Caki2 (cell line): Measurements from ENCODE around the gene RNF168. TPM values are rescaled to one million over a fixed set of nuclear protein-coding genes. Genes with fewer than 3 reads are reported as not detected.
A peak's percentile ranks its signal among the peaks of the same experiment; 100 is the strongest.
"Not testable (repeated sequence)": the region's sequence is repeated elsewhere in the genome, so short reads cannot be mapped to it uniquely, and the experiment has no call there.

Source experiments
- DNase-seq: peaks from one replicate; pipeline ENCODE4 v3.0.0-alpha.2; 2015; ENCODE audit warnings: low read depth
- in situ Hi-C: cut with HindIII; loops from 2 replicates; pipeline ENCODE4 v1.10.0; 2016; ENCODE audit warnings: low sequenced_read_pairs, low pct_unique_long_range_greater_than_20kb, mixed read lengths
- total RNA-seq: library from RNA; depleted of rRNA; stranded (reverse); fragments of >200 nt; shearing (Covaris generic); gene quantifications from 2 replicates; pipeline ENCODE4 v1.2.3, GENCODE V29; 2014; ENCODE audit warnings: low replicate concordance; rRNA removed

RNF168 gene, protein sequence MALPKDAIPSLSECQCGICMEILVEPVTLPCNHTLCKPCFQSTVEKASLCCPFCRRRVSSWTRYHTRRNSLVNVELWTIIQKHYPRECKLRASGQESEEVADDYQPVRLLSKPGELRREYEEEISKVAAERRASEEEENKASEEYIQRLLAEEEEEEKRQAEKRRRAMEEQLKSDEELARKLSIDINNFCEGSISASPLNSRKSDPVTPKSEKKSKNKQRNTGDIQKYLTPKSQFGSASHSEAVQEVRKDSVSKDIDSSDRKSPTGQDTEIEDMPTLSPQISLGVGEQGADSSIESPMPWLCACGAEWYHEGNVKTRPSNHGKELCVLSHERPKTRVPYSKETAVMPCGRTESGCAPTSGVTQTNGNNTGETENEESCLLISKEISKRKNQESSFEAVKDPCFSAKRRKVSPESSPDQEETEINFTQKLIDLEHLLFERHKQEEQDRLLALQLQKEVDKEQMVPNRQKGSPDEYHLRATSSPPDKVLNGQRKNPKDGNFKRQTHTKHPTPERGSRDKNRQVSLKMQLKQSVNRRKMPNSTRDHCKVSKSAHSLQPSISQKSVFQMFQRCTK
- total RNA-seq = 4.8 and 5.4 TPM in 2 replicates

DNA sequence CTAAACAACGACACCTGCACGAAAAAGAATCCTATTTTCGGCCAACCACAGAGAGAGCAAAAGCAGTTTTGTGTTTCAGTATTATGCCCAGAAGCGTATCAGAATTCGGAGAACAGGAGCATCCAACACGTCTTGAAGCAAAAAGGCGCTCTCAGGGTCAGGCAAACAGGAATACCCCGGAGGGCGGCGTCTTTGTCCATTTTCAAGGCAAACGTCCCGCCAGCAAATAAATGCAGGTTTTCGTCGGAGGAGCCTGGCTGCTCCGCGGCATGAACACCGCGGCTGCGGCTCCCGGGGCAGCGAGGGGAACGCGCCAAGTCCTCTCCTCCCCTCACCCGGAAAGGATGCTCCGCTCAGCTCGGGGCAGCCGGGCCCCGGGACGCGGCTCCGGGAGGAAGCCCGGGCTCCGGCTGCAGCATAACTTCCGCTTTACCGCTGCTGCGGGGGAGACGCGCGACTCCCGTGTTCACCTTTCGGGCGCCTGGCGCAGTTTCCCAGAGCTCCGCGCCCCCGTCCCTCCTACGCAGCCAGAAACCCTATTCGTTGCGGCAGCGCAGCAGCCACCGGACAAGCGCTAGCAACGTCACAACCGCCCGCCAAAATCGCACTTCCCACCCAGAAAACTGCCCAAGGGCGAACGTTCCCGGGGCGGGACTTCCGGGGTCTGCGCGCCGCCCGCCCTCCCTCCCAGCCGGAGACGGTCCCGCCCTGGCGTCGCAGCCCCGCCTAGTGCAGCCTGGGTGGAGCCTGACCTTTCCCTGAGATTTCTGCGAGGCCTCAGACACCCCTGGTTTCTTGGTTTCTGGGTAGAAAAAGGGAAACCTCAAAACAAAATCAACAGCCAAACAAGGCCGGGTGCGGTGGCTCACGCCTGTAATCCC is at the start of gene RNF168:
Gene RNF168, minus strand, starts transcription at position 573 of the 881 bp plus-strand sequence. CDS start 595 bp downstream, outside the sequence.
- in situ Hi-C loops = no loop called here
- peak; percentile 96 for DNase-seq

DNA sequence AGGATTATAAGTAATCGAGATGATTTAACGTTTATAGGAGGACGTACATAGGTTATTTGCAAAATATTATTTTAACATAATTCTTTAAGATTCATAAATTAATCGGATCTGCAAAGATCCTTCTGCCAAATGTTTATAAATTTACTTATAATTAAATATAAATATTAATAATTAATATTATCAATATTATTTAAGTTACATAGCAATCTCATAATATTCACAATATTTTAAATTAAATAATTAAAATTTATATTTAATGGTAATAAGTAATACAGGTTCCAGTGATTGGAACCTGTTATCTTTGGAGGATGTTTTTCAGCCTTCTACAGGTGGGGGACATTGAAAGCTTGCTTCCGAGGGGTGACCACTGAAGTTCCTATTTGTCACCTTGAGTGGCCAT is 48.7 kb upstream of the RNF168 start:
- in situ Hi-C loops = no loop called here
- DNase-seq = no peak

DNA sequence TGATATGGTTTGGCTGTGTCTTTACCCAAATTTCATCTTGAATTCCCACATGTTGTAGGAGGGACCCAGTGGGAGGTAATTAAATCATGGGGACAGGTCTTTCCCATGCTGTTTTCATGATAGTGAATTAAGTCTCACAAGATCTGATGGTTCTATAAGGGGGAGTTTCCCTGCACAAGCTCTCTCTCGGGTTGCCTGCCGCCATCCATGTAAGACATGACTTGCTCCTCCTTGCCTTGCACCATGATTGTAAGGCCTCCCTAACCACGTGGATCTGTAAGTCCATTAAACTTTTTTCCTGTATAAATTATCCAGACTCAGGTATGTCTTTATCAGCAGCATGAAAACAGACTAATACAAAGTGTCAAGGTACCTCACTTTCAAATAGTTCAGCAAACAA is 46.6 kb upstream of the RNF168 start:
- in situ Hi-C loops, DNase-seq: not testable (repeated sequence)

DNA sequence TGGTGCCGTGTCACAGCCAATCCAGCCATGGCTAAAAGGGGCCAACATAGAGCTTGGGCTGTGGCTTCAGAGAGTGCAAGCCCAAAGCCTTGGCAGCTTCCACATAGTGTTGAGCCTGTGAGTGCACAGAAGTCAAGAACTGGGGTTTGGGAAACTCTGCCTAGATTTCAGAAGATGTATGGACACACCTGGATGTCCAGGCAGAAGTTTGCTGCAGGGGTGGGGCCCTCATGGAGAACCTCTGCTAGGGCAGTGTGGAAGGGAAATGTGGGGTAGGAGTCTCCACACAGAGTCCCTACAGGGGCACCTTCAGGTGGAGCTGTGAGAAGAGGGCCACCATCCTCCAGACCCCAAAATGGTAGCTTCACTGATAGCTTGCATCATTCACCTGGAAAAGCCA is 45.7 kb upstream of the RNF168 start:
- DNase-seq, in situ Hi-C loops: not testable (repeated sequence)

DNA sequence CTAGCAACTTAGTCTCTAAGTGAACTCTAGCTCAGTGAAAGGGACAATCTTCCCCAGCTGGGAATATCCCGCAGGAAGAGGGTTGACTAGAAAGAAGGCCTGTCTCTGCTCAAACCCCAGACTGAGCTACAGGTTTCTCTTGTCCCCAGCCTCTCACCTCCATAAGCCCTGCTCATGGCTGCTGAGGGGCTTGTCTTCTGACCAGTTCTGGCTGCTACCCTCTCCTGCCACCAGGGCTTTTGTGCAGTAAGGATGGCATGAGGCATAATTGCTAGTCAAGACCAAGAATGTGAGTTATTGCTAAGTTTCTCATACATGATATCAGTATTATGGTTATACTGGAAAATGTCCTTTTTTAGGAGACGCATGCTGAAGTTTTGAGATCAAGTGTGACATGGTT is 43.5 kb upstream of the RNF168 start:
- no peak for DNase-seq
- in situ Hi-C loops = no loop called here

DNA sequence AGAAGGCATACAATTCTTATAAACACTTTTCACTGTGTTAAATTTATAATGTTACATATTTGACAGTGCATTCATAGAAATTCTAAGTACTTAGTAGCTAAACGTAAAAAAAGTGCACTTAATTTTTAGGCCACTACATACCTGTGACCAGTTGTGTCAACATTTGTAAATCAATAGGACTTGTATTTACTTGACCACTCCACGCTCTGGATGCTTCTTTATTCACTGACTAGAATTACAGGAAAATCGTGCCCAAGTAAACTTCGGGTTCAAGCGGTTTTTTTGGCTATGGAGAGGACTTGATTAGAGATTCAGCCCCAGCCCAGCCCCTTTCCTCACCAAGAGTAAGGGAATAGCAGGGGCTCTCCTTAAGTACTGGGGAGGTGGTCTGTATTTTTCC is 43.0 kb upstream of the RNF168 start:
- in situ Hi-C loops = no loop called here
- DNase-seq = no peak

DNA sequence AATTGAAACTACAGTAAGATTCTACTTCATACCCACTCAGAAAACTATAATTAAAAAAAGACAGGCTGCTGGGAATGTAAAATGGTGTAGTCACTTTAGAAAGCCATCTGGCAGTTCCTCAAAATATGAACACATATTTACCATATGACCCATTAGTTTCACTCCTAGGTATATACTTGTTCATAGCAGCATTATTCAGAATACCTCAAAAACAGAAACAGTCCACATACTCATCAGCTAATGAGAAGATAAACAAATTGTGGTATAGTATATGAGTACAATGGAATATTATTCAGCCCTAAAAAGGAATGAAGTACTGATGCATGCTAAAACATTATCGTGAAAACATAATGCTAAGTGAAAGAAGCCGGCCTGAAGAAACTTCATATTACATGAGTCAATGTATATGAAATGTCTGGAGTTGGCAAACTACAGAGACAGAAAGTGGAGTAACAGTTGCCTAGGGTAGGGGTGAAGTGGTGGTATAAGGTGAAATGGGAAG is 41.0 kb upstream of the RNF168 start:
- DNase-seq = no peak

DNA sequence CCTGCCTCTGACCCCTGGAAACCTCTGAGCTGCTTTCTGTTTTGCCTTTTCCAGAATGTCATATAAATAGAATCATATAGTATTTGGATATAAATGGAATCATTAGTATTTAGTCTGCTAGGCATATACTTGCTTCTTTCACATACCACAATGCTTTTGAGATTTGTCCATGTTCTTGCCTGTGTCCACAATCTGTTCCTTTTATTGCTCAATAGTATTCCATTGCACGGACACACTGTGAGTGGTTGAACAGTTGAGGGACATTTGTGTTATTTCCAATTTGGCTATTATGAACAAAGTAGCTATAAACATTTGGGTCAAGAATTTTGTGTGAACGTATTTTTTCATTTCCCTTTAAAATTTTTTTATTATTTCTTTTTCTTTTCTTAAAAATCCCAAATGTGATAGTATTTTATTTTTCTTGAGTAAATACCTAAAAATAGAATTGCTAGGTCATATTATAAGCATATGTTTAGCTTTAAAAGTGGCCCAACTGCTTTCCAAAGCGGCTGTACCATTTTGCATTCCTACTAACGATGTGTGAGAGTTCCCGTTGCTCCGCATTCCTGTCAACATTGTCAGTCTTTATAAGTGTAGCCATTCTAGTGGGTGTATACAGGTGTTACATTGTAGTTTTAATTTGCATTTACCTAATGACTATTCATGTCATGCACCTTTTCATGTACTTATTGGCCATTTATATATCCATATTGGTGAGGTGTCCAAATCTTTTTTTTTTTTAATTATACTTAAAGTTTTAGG is 38.3 kb upstream of the RNF168 start:
- DNase-seq = no peak
- in situ Hi-C loops = no loop called here

More for the DNA sequence above, 41.0 kb upstream of the RNF168 start:
- in situ Hi-C loops = no loop called here

DNA sequence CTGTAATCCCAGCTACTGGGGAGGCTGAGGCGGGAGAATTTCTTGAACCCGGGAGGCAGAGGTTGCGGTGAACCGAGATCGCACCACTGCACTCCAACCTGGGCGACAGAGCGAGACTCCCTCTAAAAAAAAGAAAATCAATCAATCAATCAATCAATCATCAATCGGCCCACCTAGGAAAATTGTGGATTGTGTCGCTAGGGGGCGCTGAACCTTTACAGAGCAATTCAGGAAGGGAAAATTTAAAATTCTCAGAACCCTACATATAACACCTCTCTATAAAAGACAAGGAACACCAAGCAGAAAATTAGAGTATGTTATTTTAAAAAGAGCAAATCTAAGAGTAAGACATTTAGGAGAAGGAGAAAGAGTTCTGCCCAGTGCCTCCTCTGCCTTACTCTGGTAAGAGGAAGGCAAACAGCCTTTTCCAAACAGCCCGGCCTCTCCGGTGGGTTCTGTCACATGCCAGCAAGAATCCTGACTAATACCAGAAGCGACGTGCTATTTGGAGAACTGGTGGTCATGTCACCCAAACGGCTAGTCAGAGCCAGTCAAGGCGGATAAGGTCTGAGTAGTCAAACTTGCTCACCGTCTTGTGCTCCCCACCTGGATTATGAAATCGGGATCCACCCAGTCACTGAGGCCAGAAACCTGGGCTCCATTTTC is 33.9 kb upstream of the RNF168 start:
- in situ Hi-C loops = no loop called here
- no peak for DNase-seq

DNA sequence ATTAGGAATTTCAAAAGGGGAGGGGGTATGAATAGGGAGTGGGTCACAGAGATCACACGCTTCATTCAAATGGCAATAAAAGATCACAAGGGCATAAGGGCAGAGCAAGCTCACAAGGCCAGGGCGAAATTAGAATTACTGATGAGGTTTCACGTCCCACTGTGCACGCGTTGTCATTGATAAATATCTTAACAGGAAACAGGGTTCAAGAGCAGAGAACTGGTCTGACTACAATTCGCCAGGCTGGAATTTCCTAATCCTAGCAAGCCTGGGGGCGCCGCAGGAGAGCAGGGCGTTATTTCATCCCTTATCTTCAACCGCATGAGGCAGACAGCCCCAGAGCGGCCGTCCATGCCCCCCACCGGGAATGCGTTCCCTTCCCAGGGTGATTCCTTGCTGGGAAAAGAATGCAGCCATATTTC is 29.7 kb upstream of the RNF168 start:
- no peak for DNase-seq

DNA sequence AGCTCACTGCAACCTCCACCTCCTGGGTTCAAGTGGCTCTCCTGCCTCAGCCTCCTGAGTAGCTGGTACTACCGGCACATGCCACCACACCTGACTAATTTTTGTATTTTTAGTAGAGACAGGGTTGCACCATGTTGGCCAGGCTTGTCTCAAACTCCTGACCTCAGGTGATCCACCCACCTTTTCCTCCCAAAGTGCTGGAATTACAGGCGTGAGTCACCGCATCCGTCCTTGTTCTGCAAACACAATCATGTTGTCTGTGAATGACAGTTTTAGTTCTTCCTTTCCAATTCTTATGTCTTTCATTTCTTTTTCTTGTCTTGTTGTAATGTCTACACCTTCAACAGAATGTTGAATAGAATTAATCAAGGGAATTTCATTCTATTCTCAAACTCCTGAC is 27.9 kb upstream of the RNF168 start:
- in situ Hi-C loops = no loop called here
- no peak for DNase-seq

More for the DNA sequence above, 29.7 kb upstream of the RNF168 start:
- in situ Hi-C loops = no loop called here

DNA sequence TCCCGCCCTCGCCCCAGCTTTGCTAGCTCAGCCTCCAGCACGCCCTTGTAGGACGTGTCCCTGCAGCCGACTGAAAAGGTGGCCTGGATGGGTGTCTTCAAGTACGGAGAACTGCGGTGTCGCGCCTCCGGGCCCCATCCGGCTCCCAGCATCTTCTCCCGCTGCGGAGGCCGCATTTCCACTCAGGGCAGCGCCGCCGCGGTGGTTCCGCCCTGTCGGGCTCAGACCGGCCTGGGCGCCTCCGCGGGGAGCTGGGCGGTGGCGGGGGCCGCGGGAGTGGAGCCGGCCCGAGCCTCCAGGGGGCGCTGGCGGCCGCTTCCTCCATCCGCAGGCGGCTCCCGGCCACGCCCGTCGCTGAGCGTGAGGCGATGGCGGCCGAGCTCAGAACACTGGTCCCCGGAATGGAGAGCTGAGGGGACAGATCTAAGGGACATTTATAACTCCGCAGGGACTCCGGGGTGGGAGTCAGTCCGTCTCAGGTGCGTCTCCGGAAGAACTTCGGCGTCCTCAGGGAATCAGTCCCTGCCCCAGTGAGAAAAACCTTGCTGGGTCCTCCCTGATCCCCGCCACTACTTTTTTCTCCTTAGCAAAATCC is 25.2 kb upstream of the RNF168 start:
- DNase-seq = peak; percentile 78
- in situ Hi-C loops = no loop called here

DNA sequence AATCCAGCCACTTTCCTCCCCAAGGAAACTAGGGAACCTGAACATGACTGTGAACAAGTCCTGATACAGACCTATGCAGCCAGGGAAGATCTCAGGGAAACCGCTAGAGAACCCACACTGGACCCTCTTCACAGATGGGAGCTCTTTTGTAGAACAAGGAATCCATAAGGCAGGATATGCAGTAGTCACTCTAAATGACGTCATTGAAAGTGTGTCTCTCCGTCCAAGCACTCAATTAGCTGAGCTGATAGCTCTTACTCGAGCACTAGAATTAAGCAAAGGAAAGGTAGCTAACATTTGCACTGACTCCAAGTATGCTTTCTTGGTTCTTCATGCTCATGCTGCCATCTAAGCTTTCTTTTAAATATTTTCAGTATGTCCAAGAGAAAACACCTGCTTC is 21.6 kb upstream of the RNF168 start:
- no peak for DNase-seq
- in situ Hi-C loops = no loop called here

DNA sequence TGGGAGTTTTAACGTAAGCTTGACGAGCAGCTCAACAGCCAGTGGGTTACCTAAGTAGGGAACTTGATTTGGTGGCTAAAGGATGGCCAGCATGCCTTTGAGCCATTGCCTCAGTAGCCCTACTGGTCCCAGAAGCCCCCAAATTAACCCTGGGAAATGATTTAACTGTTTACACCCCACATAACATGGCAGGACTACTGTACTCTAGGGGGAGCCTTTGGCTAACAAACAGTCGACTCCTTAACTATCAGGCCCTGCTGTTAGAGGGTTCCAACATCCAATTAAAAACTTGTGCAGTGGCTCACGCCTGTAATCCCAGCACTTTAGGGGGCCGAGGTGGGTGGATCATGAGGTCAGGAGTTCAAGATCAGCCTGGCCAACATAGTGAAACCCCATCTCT is 21.0 kb upstream of the RNF168 start:
- in situ Hi-C loops = no loop called here
- no peak for DNase-seq

DNA sequence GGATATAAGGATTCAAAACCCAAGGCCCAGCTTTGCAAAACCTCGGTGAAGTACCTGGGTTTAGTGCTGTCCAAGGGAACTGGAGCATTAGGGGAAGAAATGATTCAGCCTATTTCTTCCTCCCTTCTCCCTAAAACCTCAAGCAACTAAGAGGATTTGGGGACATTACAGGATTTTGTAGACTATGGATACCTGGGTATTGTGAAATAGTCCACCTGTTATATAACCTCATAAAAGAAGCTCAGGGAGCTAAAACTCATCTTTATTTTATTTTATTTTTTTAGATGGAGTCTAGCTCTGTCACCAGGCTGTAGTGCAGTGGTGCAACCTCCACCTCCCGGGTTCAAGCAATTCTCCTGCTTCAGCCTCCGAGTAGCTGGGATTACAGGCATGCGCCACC is 20.3 kb upstream of the RNF168 start:
- in situ Hi-C loops = no loop called here
- DNase-seq = no peak

DNA sequence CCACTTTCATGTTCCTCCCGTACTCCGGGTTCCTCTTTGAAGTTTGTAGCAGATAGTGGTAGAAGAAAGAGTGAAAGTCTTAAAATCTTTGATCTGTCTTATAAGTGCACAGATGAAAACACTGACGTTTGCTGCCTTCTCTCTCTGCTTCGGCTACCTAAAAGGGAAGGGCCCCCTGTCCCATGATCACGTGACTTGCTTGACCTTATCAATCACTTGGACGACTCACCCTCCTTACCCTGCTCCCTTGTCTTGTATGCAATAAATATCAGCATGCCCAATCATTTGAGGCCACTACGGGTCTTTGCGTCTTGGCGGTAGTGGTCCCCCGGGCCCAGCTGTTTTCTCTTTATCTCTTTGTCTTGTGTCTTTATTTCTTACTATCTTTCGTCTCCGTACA is 17.7 kb upstream of the RNF168 start:
- in situ Hi-C loops, DNase-seq: not testable (repeated sequence)

DNA sequence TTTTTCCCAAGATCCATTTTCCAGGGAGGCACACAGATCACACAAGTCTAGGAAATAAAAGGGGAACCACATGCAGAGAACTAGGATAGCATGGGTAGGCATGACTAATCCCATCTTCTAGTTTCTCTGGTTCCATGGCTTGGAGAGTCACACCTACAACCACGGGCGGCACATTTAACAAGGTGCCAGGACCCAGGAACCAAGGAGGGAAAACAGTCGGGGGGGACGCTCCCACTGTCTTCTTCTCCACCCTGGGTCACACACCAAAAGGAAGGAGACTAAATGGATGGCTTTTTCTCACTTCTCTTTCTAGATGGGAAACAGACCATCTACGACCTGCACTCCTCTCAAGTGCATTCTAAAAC is 16.1 kb upstream of the RNF168 start:
- DNase-seq = peak; percentile 23
- in situ Hi-C loops = no loop called here
